Peyer's patch (tissue), 4 donors: ENCODE data around the gene SKOR1. TPM values are rescaled to one million over a fixed set of nuclear protein-coding genes. Genes with fewer than 3 reads are reported as not detected.
A peak's percentile ranks its signal among the peaks of the same experiment; 100 is the strongest.

ENCODE experiments used
- DNase-seq, 3 donors: peaks; one replicate each; pipeline ENCODE4 v3.0.0-alpha.2; 2017 to 2019
- H3K27ac ChIP-seq, 4 donors: fragments of 200-600 bp; sonication (generic); one replicate each; pipeline ENCODE4 v1.5.1; 2016 to 2019
- H3K27me3 ChIP-seq, 2 donors: fragments of 200-600 bp; sonication (generic); one replicate each; pipeline ENCODE4 v1.5.1; 2019
- H3K36me3 ChIP-seq, 3 donors: fragments of 200-600 bp; sonication (generic); one replicate each; pipeline ENCODE4 v1.5.1; 2016 to 2019
- H3K4me1 ChIP-seq, 4 donors: fragments of 200-600 bp; sonication (generic); one replicate each; pipeline ENCODE4 v1.5.1; 2016 to 2019
- H3K4me3 ChIP-seq, 4 donors: fragments of 200-600 bp; sonication (generic); 1 replicate in 3 of 4; 2 replicates in 1 of 4; pipeline ENCODE4 v1.5.1; 2016 to 2019; ENCODE audit warnings: mild to moderate bottlenecking in 1 of 4
- H3K9me3 ChIP-seq, 4 donors: fragments of 200-600 bp; sonication (generic); one replicate each; pipeline ENCODE4 v1.5.1; 2016 to 2019; ENCODE audit warnings: mild to moderate bottlenecking in 1 of 4
- CTCF ChIP-seq, 6 experiments: fragments of 450-650 bp in 4 of 6; fragments of 200-600 bp in 2 of 6; sonication (generic) in 1 of 6; IDR thresholded peaks; one replicate each; pipeline ENCODE4 v1.5.1; 2017 to 2019; ENCODE audit warnings: antibody characterized with exemption in 6 of 6, mild to moderate bottlenecking in 3 of 6, moderate library complexity in 1 of 6
- POLR2A ChIP-seq, 2 donors: fragments of 450-650 bp; IDR thresholded peaks; one replicate each; pipeline ENCODE4 v1.5.1; 2017; ENCODE audit warnings: antibody characterized with exemption in 2 of 2, mild to moderate bottlenecking in 2 of 2, moderate library complexity in 2 of 2
- total RNA-seq, 4 donors: library from RNA; depleted of rRNA; stranded (reverse); fragments of >200 nt; gene quantifications; one replicate each; pipeline ENCODE4 v1.1.0, GENCODE V29; 2016

Gene SKOR1
- total RNA-seq, 4 donors from 2014 or later, result 1.2 to 5.0 (median 1.6) TPM

GRCh38 chr15:67862750-67863441 is 37.6 kb downstream of the SKOR1 start:
- DNase-seq, result peak in 1 of 3 donors; percentile 31
- TF ChIP-seq POLR2A (IDR thresholded peaks at IDR 0.05) (no peak), CTCF (IDR thresholded peaks at IDR 0.05) (no peak)
- no peaks in the 10 kb centered on the region for H3K27me3 ChIP-seq
- peak overlapping the region; percentile 30 to 56 (median 42) for H3K4me3 ChIP-seq
- no peaks in the 10 kb centered on the region for H3K36me3 ChIP-seq
- peaks cover 0 to 5% (median 0%) of the 10 kb centered on the region in 4 donors for H3K4me1 ChIP-seq
- H3K27ac ChIP-seq, result peak overlapping the region in 3 of 4 donors; percentile 12 to 64 (median 43)
- no peaks in the 10 kb centered on the region for H3K9me3 ChIP-seq

- H3K27ac ChIP-seq, result peak overlapping the region in 2 of 4 donors; percentile 43 to 64
- H3K4me1 ChIP-seq, result peaks cover 0 to 5% (median 0%) of the 10 kb centered on the region in 4 donors
- no peaks in the 10 kb centered on the region for H3K9me3 ChIP-seq
- peak in 1 of 2 donors; percentile 8 for TF ChIP-seq POLR2A (IDR thresholded peaks at IDR 0.05)
- TF ChIP-seq CTCF (IDR thresholded peaks at IDR 0.05), result peak; percentile 82 to 95 (median 94)
- peak overlapping the region; percentile 30 to 56 (median 42) for H3K4me3 ChIP-seq
- H3K36me3 ChIP-seq, result no peaks in the 10 kb centered on the region
- H3K27me3 ChIP-seq, result no peaks in the 10 kb centered on the region
- DNase-seq, result peak; percentile 61 to 89 (median 87)
Measured at GRCh38 chr15:67863442-67863987, 38.2 kb downstream of the SKOR1 start.

GRCh38 chr15:67865331-67865730 is 40.0 kb downstream of the SKOR1 start:
- DNase-seq, result no peak
- H3K4me3 ChIP-seq, result no peak overlapping the region
- no peak overlapping the region for H3K27ac ChIP-seq
- no peak for TF ChIP-seq CTCF (IDR thresholded peaks at IDR 0.05)
- H3K4me1 ChIP-seq, result peaks cover 0 to 5% (median 0%) of the 10 kb centered on the region in 4 donors
- no peaks in the 10 kb centered on the region for H3K36me3 ChIP-seq
- peaks cover 0 to 4% (median 0%) of the 10 kb centered on the region in 4 donors for H3K9me3 ChIP-seq
- H3K27me3 ChIP-seq, result no peaks in the 10 kb centered on the region

- H3K4me1 ChIP-seq, result peaks cover 0 to 5% (median 0%) of the 10 kb centered on the region in 4 donors
- H3K9me3 ChIP-seq, result peaks cover 0 to 4% (median 0%) of the 10 kb centered on the region in 4 donors
- H3K27ac ChIP-seq, result no peak overlapping the region
- TF ChIP-seq CTCF (IDR thresholded peaks at IDR 0.05) (no peak), POLR2A (IDR thresholded peaks at IDR 0.05) (no peak)
- no peak for DNase-seq
- H3K27me3 ChIP-seq, result no peaks in the 10 kb centered on the region
- no peak overlapping the region for H3K4me3 ChIP-seq
- H3K36me3 ChIP-seq, result no peaks in the 10 kb centered on the region
Measured at GRCh38 chr15:67865766-67866165, 40.5 kb downstream of the SKOR1 start.

- Histone ChIP-seq H3K4me1 (no peaks in the 10 kb centered on the region), H3K9me3 (peaks cover 0 to 8% (median 0%) of the 10 kb centered on the region in 4 donors), H3K27me3 (no peaks in the 10 kb centered on the region), H3K36me3 (no peaks in the 10 kb centered on the region), H3K4me3 (no peak overlapping the region), H3K27ac (no peak overlapping the region)
- TF ChIP-seq CTCF (IDR thresholded peaks at IDR 0.05) (no peak), POLR2A (IDR thresholded peaks at IDR 0.05) (no peak)
- DNase-seq, result no peak
Measured at GRCh38 chr15:67869701-67870100, 44.4 kb downstream of the SKOR1 start.
